AG04449 (cell line): ENCODE data around the gene HRH1.
"Not testable (repeated sequence)": the region's sequence is repeated elsewhere in the genome, so short reads cannot be mapped to it uniquely, and the experiment has no call there.

ENCODE experiments used
- CTCF ChIA-PET: fragments of 350-600 bp; formaldehyde crosslinking; extraction: SDS; loops from one replicate; lab custom pipeline; 2021; ENCODE audit warnings: antibody characterized with exemption; lab: Yijun Ruan, JAX
- POLR2A ChIA-PET: fragments of 400-600, 350-600 bp; formaldehyde crosslinking; extraction: SDS; loops from one replicate; lab custom pipeline; 2020; ENCODE audit warnings: antibody characterized with exemption, inconsistent platforms; lab: Yijun Ruan, JAX
- DNase-seq: peaks from one replicate; pipeline ENCODE4 v3.0.0-alpha.2; 2010; ENCODE audit warnings: low read depth, low spot score
- H3K4me3 ChIP-seq: 2 replicates; pipeline ENCODE4 v1.5.1; 2011; ENCODE audit warnings: low read depth, mild to moderate bottlenecking, control low read depth, low read length
- CTCF ChIP-seq: IDR thresholded peaks from one replicate; pipeline ENCODE4 v1.5.1; 2011; ENCODE audit warnings: mild to moderate bottlenecking, moderate library complexity, low read length, control low read depth, inconsistent platforms; ENCODE audit not compliant: insufficient read depth; ENCODE audit errors: missing control alignments

Gene HRH1

GRCh38 chr3:11120091-11120805 is 34.0 kb upstream of the HRH1 start:
- ChIA-PET CTCF (interaction anchor here (1.1 to 2.3 kb wide), 4 partner anchors 9 to 653 kb away, joined by 3 to 12 read pairs (median 6); no protein-coding TSS in a partner anchor), POLR2A (interaction anchor here (0.7 to 1.1 kb wide), 2 partner anchors 10 to 16 kb away, joined by 3 read pairs; no protein-coding TSS in a partner anchor)
- no peak overlapping the region for H3K4me3 ChIP-seq
- no peak for DNase-seq
- no peak for TF ChIP-seq CTCF

- CTCF ChIA-PET: no interaction called here
- no peak for DNase-seq
- TF ChIP-seq CTCF: no peak
- POLR2A ChIA-PET: no interaction called here
- H3K4me3 ChIP-seq: no peak overlapping the region
Measured at GRCh38 chr3:11126653-11127052, 27.6 kb upstream of the HRH1 start.

GRCh38 chr3:11128682-11129632 is 25.3 kb upstream of the HRH1 start:
- TF ChIP-seq CTCF: no peak
- POLR2A ChIA-PET: no interaction called here
- CTCF ChIA-PET: no interaction called here
- H3K4me3 ChIP-seq: no peak overlapping the region
- DNase-seq: no peak

GRCh38 chr3:11130385-11130784 is 23.9 kb upstream of the HRH1 start:
- POLR2A ChIA-PET: no interaction called here

GRCh38 chr3:11131371-11131770 is 22.9 kb upstream of the HRH1 start:
- ChIA-PET POLR2A (no interaction called here), CTCF (interaction anchor here (1.5 to 1.9 kb wide), 2 partner anchors 10 to 182 kb away, joined by 3 to 5 read pairs; no protein-coding TSS in a partner anchor)
- no peak for DNase-seq
- no peak overlapping the region for H3K4me3 ChIP-seq
- no peak for TF ChIP-seq CTCF

More at GRCh38 chr3:11130385-11130784, 23.9 kb upstream of the HRH1 start:
- no peak for DNase-seq
- H3K4me3 ChIP-seq: no peak overlapping the region
- no peak for TF ChIP-seq CTCF
- CTCF ChIA-PET: interaction anchor here (1.5 to 1.9 kb wide), 2 partner anchors 9 to 181 kb away, joined by 3 to 5 read pairs; no protein-coding TSS in a partner anchor

- DNase-seq, POLR2A ChIA-PET, H3K4me3 ChIP-seq: not testable (repeated sequence)
- CTCF ChIA-PET: interaction anchor here (1.5 to 1.9 kb wide), 2 partner anchors 10 to 182 kb away, joined by 3 to 5 read pairs; no protein-coding TSS in a partner anchor
Measured at GRCh38 chr3:11131886-11132285, 22.4 kb upstream of the HRH1 start.
